ENCODE data around the gene SFMBT2.

DNA sequence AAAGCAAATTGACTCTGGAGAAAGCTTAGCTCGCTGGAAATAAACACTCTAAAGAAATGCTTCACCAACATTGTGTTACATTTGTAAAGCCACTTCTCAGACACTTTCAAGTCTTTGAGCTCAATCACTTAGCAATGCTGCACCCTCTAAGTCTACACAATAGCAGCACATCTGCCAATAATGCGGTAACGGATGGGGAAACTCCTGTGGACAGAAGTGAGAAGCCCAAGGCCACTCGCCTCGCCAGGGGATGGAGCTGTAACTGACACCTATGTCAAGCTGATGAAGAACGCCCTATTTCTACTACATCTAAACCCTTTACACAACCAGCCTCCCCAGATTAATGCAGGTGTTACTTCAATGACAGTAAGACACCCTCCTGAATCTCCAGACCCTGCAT lies 167.7 kb downstream of the SFMBT2 start:
- TF ChIP-seq TEAD4 (CRISPR knock-in tag; IDR thresholded peaks at IDR 0.05), result no peak
- TF ChIP-seq, protein P1, sequence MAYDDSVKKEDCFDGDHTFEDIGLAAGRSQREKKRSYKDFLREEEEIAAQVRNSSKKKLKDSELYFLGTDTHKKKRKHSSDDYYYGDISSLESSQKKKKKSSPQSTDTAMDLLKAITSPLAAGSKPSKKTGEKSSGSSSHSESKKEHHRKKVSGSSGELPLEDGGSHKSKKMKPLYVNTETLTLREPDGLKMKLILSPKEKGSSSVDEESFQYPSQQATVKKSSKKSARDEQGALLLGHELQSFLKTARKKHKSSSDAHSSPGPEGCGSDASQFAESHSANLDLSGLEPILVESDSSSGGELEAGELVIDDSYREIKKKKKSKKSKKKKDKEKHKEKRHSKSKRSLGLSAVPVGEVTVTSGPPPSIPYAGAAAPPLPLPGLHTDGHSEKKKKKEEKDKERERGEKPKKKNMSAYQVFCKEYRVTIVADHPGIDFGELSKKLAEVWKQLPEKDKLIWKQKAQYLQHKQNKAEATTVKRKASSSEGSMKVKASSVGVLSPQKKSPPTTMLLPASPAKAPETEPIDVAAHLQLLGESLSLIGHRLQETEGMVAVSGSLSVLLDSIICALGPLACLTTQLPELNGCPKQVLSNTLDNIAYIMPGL (CRISPR knock-in tag; IDR thresholded peaks at IDR 0.05), result no peak
- TF ChIP-seq, protein P2, sequence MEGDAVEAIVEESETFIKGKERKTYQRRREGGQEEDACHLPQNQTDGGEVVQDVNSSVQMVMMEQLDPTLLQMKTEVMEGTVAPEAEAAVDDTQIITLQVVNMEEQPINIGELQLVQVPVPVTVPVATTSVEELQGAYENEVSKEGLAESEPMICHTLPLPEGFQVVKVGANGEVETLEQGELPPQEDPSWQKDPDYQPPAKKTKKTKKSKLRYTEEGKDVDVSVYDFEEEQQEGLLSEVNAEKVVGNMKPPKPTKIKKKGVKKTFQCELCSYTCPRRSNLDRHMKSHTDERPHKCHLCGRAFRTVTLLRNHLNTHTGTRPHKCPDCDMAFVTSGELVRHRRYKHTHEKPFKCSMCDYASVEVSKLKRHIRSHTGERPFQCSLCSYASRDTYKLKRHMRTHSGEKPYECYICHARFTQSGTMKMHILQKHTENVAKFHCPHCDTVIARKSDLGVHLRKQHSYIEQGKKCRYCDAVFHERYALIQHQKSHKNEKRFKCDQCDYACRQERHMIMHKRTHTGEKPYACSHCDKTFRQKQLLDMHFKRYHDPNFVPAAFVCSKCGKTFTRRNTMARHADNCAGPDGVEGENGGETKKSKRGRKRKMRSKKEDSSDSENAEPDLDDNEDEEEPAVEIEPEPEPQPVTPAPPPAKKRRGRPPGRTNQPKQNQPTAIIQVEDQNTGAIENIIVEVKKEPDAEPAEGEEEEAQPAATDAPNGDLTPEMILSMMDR (IDR thresholded peaks at IDR 0.05), result no peak
- TF ChIP-seq, protein P3, sequence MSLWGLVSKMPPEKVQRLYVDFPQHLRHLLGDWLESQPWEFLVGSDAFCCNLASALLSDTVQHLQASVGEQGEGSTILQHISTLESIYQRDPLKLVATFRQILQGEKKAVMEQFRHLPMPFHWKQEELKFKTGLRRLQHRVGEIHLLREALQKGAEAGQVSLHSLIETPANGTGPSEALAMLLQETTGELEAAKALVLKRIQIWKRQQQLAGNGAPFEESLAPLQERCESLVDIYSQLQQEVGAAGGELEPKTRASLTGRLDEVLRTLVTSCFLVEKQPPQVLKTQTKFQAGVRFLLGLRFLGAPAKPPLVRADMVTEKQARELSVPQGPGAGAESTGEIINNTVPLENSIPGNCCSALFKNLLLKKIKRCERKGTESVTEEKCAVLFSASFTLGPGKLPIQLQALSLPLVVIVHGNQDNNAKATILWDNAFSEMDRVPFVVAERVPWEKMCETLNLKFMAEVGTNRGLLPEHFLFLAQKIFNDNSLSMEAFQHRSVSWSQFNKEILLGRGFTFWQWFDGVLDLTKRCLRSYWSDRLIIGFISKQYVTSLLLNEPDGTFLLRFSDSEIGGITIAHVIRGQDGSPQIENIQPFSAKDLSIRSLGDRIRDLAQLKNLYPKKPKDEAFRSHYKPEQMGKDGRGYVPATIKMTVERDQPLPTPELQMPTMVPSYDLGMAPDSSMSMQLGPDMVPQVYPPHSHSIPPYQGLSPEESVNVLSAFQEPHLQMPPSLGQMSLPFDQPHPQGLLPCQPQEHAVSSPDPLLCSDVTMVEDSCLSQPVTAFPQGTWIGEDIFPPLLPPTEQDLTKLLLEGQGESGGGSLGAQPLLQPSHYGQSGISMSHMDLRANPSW (CRISPR knock-in tag; conservative IDR thresholded peaks at IDR 0.05; ENCODE audit: low read depth), result no peak
- no peak for TF ChIP-seq JUN (CRISPR knock-in tag; IDR thresholded peaks at IDR 0.05)
- TF ChIP-seq TCF7 (CRISPR knock-in tag; IDR thresholded peaks at IDR 0.05; ENCODE audit: low read depth), result no peak
- TF ChIP-seq SMAD4 (CRISPR knock-in tag; IDR thresholded peaks at IDR 0.05), result no peak
- TF ChIP-seq, protein P4, sequence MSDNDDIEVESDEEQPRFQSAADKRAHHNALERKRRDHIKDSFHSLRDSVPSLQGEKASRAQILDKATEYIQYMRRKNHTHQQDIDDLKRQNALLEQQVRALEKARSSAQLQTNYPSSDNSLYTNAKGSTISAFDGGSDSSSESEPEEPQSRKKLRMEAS (CRISPR knock-in tag; IDR thresholded peaks at IDR 0.05), result no peak
- TF ChIP-seq NFYB (CRISPR knock-in tag; conservative IDR thresholded peaks at IDR 0.05; ENCODE audit: low read depth), result no peak
